H9 (cell line): ENCODE data around the gene ALMS1. TPM values are rescaled to one million over a fixed set of nuclear protein-coding genes. Genes with fewer than 3 reads are reported as not detected.

ENCODE experiments used
- DNase-seq: peaks from one replicate; pipeline ENCODE4 v3.0.0-alpha.2; 2017
- H2AFZ ChIP-seq: one replicate; pipeline ENCODE4 v1.6.1; 2013; ENCODE audit warnings: mild to moderate bottlenecking, low read length, control low read depth, moderate library complexity
- H2AK5ac ChIP-seq: 2 replicates; pipeline ENCODE4 v1.6.1; 2013; ENCODE audit warnings: low read length, control low read depth, mixed read lengths; ENCODE audit not compliant: insufficient read length
- H2BK120ac ChIP-seq: one replicate; pipeline ENCODE4 v1.6.1; 2013; ENCODE audit warnings: low read depth, mild to moderate bottlenecking, low read length, control low read depth, inconsistent platforms; ENCODE audit not compliant: poor library complexity, severe bottlenecking
- H2BK12ac ChIP-seq: 2 replicates; pipeline ENCODE4 v1.6.1; 2013; ENCODE audit warnings: low read length, control low read depth, mixed read lengths, low read depth; ENCODE audit not compliant: insufficient read length
- H2BK15ac ChIP-seq: 2 replicates; pipeline ENCODE4 v1.6.1; 2013; ENCODE audit warnings: low read depth, low read length, control low read depth
- H2BK20ac ChIP-seq: one replicate; pipeline ENCODE4 v1.6.1; 2013; ENCODE audit warnings: low read depth, mild to moderate bottlenecking, low read length, control low read depth, inconsistent platforms; ENCODE audit not compliant: poor library complexity, severe bottlenecking
- H2BK5ac ChIP-seq: 2 replicates; pipeline ENCODE4 v1.6.1; 2013; ENCODE audit warnings: low read length, control low read depth, mixed read lengths; ENCODE audit not compliant: insufficient read length
- H3K14ac ChIP-seq: 2 replicates; pipeline ENCODE4 v1.6.1; 2013; ENCODE audit warnings: low read length, control low read depth; ENCODE audit not compliant: insufficient read depth
- H3K18ac ChIP-seq: 2 replicates; pipeline ENCODE4 v1.6.1; 2013; ENCODE audit warnings: low read depth, mild to moderate bottlenecking, mixed read lengths, low read length, control low read depth; ENCODE audit not compliant: insufficient read length
- H3K23ac ChIP-seq: 2 replicates; pipeline ENCODE4 v1.6.1; 2013; ENCODE audit warnings: low read length, control low read depth, mixed read lengths, low read depth; ENCODE audit not compliant: insufficient read length
- H3K23me2 ChIP-seq: 2 replicates; pipeline ENCODE4 v1.6.1; 2013; ENCODE audit warnings: low read depth, mild to moderate bottlenecking, mixed read lengths, low read length, control low read depth; ENCODE audit not compliant: insufficient read length, poor library complexity, severe bottlenecking
- H3K27ac ChIP-seq: 2 replicates; pipeline ENCODE4 v1.5.1; 2013; ENCODE audit warnings: low read length, control low read depth, mixed read lengths, low read depth; ENCODE audit not compliant: insufficient read length
- H3K27me3 ChIP-seq: 2 replicates; pipeline ENCODE4 v1.6.1; 2013; ENCODE audit warnings: low read length, control low read depth, inconsistent platforms; ENCODE audit not compliant: insufficient read depth
- H3K4ac ChIP-seq: 2 replicates; pipeline ENCODE4 v1.6.1; 2013; ENCODE audit warnings: low read depth, mild to moderate bottlenecking, control low read depth, inconsistent platforms, low read length, moderate library complexity
- H3K4me1 ChIP-seq: 2 replicates; pipeline ENCODE4 v1.6.1; 2013; ENCODE audit warnings: low read length, control low read depth, inconsistent platforms; ENCODE audit not compliant: insufficient read depth
- H3K4me2 ChIP-seq: 2 replicates; pipeline ENCODE4 v1.6.1; 2013; ENCODE audit warnings: low read length, control low read depth, mixed read lengths; ENCODE audit not compliant: insufficient read length, insufficient read depth
- H3K56ac ChIP-seq: 2 replicates; pipeline ENCODE4 v1.6.1; 2013; ENCODE audit warnings: low read depth, mild to moderate bottlenecking, mixed read lengths, low read length, control low read depth; ENCODE audit not compliant: insufficient read length
- H3K79me1 ChIP-seq: 2 replicates; pipeline ENCODE4 v1.6.1; 2013; ENCODE audit warnings: low read depth, mild to moderate bottlenecking, moderate library complexity, low read length, control low read depth, inconsistent platforms; ENCODE audit not compliant: insufficient read depth, poor library complexity, severe bottlenecking
- H3K79me2 ChIP-seq: 2 replicates; pipeline ENCODE4 v1.6.1; 2013; ENCODE audit warnings: low read length, control low read depth, inconsistent platforms; ENCODE audit not compliant: insufficient read depth
- H3K9ac ChIP-seq: 2 replicates; pipeline ENCODE4 v1.6.1; 2013; ENCODE audit warnings: low read length, control low read depth, mixed read lengths; ENCODE audit not compliant: insufficient read length; ENCODE audit errors: extremely low read depth
- H3K9me3 ChIP-seq: one replicate; pipeline ENCODE4 v1.6.1; 2013; ENCODE audit warnings: low read depth, low read length, inconsistent platforms; ENCODE audit not compliant: control insufficient read depth
- H3T11ph ChIP-seq: one replicate; pipeline ENCODE4 v1.6.1; 2013; ENCODE audit warnings: mild to moderate bottlenecking, low read length, control low read depth, inconsistent platforms
- H4K20me1 ChIP-seq: one replicate; pipeline ENCODE4 v1.6.1; 2013; ENCODE audit not compliant: control insufficient read depth, insufficient read length, insufficient read depth
- H4K5ac ChIP-seq: 2 replicates; pipeline ENCODE4 v1.6.1; 2013; ENCODE audit warnings: low read depth, mild to moderate bottlenecking, mixed read lengths, low read length, control low read depth; ENCODE audit not compliant: insufficient read length
- H4K8ac ChIP-seq: replicated peaks from 2 replicates; pipeline ENCODE4 v1.6.1; 2013; ENCODE audit warnings: low read length, control low read depth, mixed read lengths, low read depth; ENCODE audit not compliant: insufficient read length
- H4K91ac ChIP-seq: 2 replicates; pipeline ENCODE4 v1.6.1; 2013; ENCODE audit warnings: low read depth, mild to moderate bottlenecking, moderate library complexity, mixed read lengths, low read length, control low read depth; ENCODE audit not compliant: insufficient read length
- H3K27ac Mint-ChIP-seq, 3 experiments: 2 replicates in 2 of 3; 3 replicates in 1 of 3; pipeline ENCODE4 v1.8.0; 2020 to 2021; ENCODE audit warnings: mixed read lengths in 3 of 3, mild to moderate bottlenecking in 1 of 3, moderate library complexity in 1 of 3
- H3K27me3 Mint-ChIP-seq: 2 replicates; pipeline ENCODE4 v1.8.0; 2021; ENCODE audit warnings: low read depth, mild to moderate bottlenecking, moderate library complexity, mixed read lengths
- H3K36me3 Mint-ChIP-seq, 3 experiments: 2 replicates in 2 of 3; 3 replicates in 1 of 3; pipeline ENCODE4 v1.8.0; 2020 to 2021; ENCODE audit warnings: low read depth in 3 of 3, mixed read lengths in 3 of 3; ENCODE audit not compliant: insufficient read depth in 1 of 3
- H3K4me1 Mint-ChIP-seq, 2 experiments: 2 replicates each; pipeline ENCODE4 v1.8.0; 2020; ENCODE audit warnings: mixed read lengths in 2 of 2
- H3K4me3 Mint-ChIP-seq, 2 experiments: 2 replicates in 1 of 2; 3 replicates in 1 of 2; pipeline ENCODE4 v1.8.0; 2020 to 2021; ENCODE audit warnings: mild to moderate bottlenecking in 2 of 2, mixed read lengths in 2 of 2, moderate library complexity in 1 of 2
- H3K9me3 Mint-ChIP-seq, 2 experiments: 2 replicates in 1 of 2; 3 replicates in 1 of 2; pipeline ENCODE4 v1.8.0; 2020; ENCODE audit warnings: mild to moderate bottlenecking in 2 of 2, mixed read lengths in 2 of 2, moderate library complexity in 1 of 2
- CTCF ChIP-seq: fragments of 200-600 bp; sonication (generic); conservative IDR thresholded peaks from 3 replicates; pipeline ENCODE4 v1.8.0; 2021; ENCODE audit warnings: antibody characterized with exemption, mild to moderate bottlenecking
- WGBS: extraction: QIAGEN DNeasy Blood & Tissue Kit; methylation state at CpG from one replicate; pipeline ENCODE4 v1.1.7; 2013; ENCODE audit warnings: missing lambda C conversion rate, low lambda C conversion rate, mixed read lengths; ENCODE audit not compliant: insufficient read length; ENCODE audit errors: extremely low coverage; 5-methylcytosine and 5-hydroxymethylcytosine counted together
- total RNA-seq: library from RNA; stranded (reverse); gene quantifications from 2 replicates; pipeline ENCODE4 v1.2.1, GENCODE V29; 2021

Gene ALMS1
- total RNA-seq, 1 experiment from 2014 or later = 36.2 TPM

- H2AFZ ChIP-seq = no peak overlapping the region
- H3K27me3 Mint-ChIP-seq = no peaks in the 10 kb centered on the region
- no peak overlapping the region for H3K4me3 Mint-ChIP-seq
- no peaks in the 10 kb centered on the region for H3K79me1 ChIP-seq
- H2BK5ac ChIP-seq = no peak overlapping the region
- no peak overlapping the region for H4K8ac ChIP-seq
- no peak for TF ChIP-seq CTCF
- no peak overlapping the region for H3K23ac ChIP-seq
- H4K91ac ChIP-seq = no peak overlapping the region
- no peak overlapping the region for H3K27ac ChIP-seq
- H3K23me2 ChIP-seq = no peaks in the 10 kb centered on the region
- H3K4me2 ChIP-seq = no peak overlapping the region
- no peaks in the 10 kb centered on the region for H3K4me1 ChIP-seq
- H3K14ac ChIP-seq = no peak overlapping the region
- no peaks in the 10 kb centered on the region for H3K4me1 Mint-ChIP-seq
- H3K9me3 ChIP-seq = no peaks in the 10 kb centered on the region
- no peaks in the 10 kb centered on the region for H4K20me1 ChIP-seq
- no peaks in the 10 kb centered on the region for H3K27me3 ChIP-seq
- no peaks in the 10 kb centered on the region for H3K9me3 Mint-ChIP-seq
- no peak overlapping the region for H2BK12ac ChIP-seq
- DNase-seq = no peak
- H2BK120ac ChIP-seq = no peak overlapping the region
- WGBS = no CpG with 5 or more reads among the region's 2 CpGs
- H2BK20ac ChIP-seq = no peak overlapping the region
- H3T11ph ChIP-seq = no peak overlapping the region
- H3K18ac ChIP-seq = no peak overlapping the region
- no peak overlapping the region for H3K27ac Mint-ChIP-seq
- no peak overlapping the region for H3K9ac ChIP-seq
- H3K4ac ChIP-seq = no peak overlapping the region
- no peak overlapping the region for H2AK5ac ChIP-seq
- H3K79me2 ChIP-seq = no peaks in the 10 kb centered on the region
- H3K36me3 Mint-ChIP-seq = peaks cover 2 to 9% (median 8%) of the 10 kb centered on the region in 3 experiments; a peak in 5 of 7 replicates
- no peak overlapping the region for H3K56ac ChIP-seq
- H4K5ac ChIP-seq = no peak overlapping the region
- H2BK15ac ChIP-seq = no peak overlapping the region
Measured at GRCh38 chr2:73575261-73575660, 189.6 kb downstream of the ALMS1 start.
